ENCODE results near the gene SPEG. TPM values are rescaled to one million over a fixed set of nuclear protein-coding genes. Genes with fewer than 3 reads are reported as not detected.

SPEG gene
- total RNA-seq, 1 experiment from 2014 or later = not detected

- Histone ChIP-seq H2AFZ (ENCODE audit: low read length) (no peak overlapping the region), H3K27me3 (ENCODE audit: low read length) (no peaks in the 10 kb centered on the region), H3K9me3 (ENCODE audit: low read length) (no peaks in the 10 kb centered on the region), H3K4me3 (ENCODE audit: low read length) (no peak overlapping the region), H4K20me1 (ENCODE audit: insufficient read depth, low read depth, low read length) (no peaks in the 10 kb centered on the region), H3K4me1 (ENCODE audit: low read length) (no peaks in the 10 kb centered on the region; the same call in 1 of the 2 replicates), H3K4me2 (ENCODE audit: low read depth, low read length, poor library complexity, severe bottlenecking) (no peak overlapping the region), H3K79me2 (ENCODE audit: low read length) (no peaks in the 10 kb centered on the region), H3K9me2 (replicated peaks; ENCODE audit: insufficient read depth, low read length) (no peaks in the 10 kb centered on the region), H3K27ac (ENCODE audit: low read length) (no peak overlapping the region), H3K36me3 (ENCODE audit: insufficient read depth, low read length) (no peaks in the 10 kb centered on the region), H3K9ac (ENCODE audit: low read length) (no peak overlapping the region)
- peak; percentile 54 for DNase-seq
Measured at GRCh38 chr2:219521066-219521880, 86.6 kb downstream of the SPEG start.

GRCh38 chr2:219522111-219523030 lies 87.7 kb downstream of the SPEG start:
- Histone ChIP-seq H3K9me2 (replicated peaks; ENCODE audit: insufficient read depth, low read length) (no peaks in the 10 kb centered on the region), H3K27me3 (ENCODE audit: low read length) (no peaks in the 10 kb centered on the region), H3K4me1 (ENCODE audit: low read length) (no peaks in the 10 kb centered on the region; the same call in 1 of the 2 replicates), H3K79me2 (ENCODE audit: low read length) (no peaks in the 10 kb centered on the region), H4K20me1 (ENCODE audit: insufficient read depth, low read depth, low read length) (no peaks in the 10 kb centered on the region), H3K9me3 (ENCODE audit: low read length) (no peaks in the 10 kb centered on the region), H3K36me3 (ENCODE audit: insufficient read depth, low read length) (no peaks in the 10 kb centered on the region), H3K4me3 (ENCODE audit: low read length) (no peak overlapping the region), H3K9ac (ENCODE audit: low read length) (no peak overlapping the region), H3K27ac (ENCODE audit: low read length) (no peak overlapping the region), H2AFZ (ENCODE audit: low read length) (no peak overlapping the region), H3K4me2 (ENCODE audit: low read depth, low read length, poor library complexity, severe bottlenecking) (no peak overlapping the region)
- no peak for DNase-seq

- no peaks in the 10 kb centered on the region for H3K79me2 ChIP-seq (ENCODE audit: low read length)
- H3K27me3 ChIP-seq (ENCODE audit: low read length) = no peaks in the 10 kb centered on the region
- no peak overlapping the region for H3K4me2 ChIP-seq (ENCODE audit: low read depth, low read length, poor library complexity, severe bottlenecking)
- no peak overlapping the region for H3K4me3 ChIP-seq (ENCODE audit: low read length)
- peak; percentile 53 for DNase-seq
- H3K4me1 ChIP-seq (ENCODE audit: low read length) = no peaks in the 10 kb centered on the region; the same call in 1 of the 2 replicates
- no peaks in the 10 kb centered on the region for H3K36me3 ChIP-seq (ENCODE audit: insufficient read depth, low read length)
- H3K27ac ChIP-seq (ENCODE audit: low read length) = no peak overlapping the region
- no peak overlapping the region for H3K9ac ChIP-seq (ENCODE audit: low read length)
- H2AFZ ChIP-seq (ENCODE audit: low read length) = no peak overlapping the region
- H3K9me2 ChIP-seq (replicated peaks; ENCODE audit: insufficient read depth, low read length) = no peaks in the 10 kb centered on the region
- no peaks in the 10 kb centered on the region for H4K20me1 ChIP-seq (ENCODE audit: insufficient read depth, low read depth, low read length)
- H3K9me3 ChIP-seq (ENCODE audit: low read length) = no peaks in the 10 kb centered on the region
Measured at GRCh38 chr2:219523031-219523671, 88.5 kb downstream of the SPEG start.

GRCh38 chr2:219524817-219525216 lies 90.2 kb downstream of the SPEG start:
- DNase-seq = no peak
- Histone ChIP-seq H3K4me3 (ENCODE audit: low read length) (no peak overlapping the region), H3K9me3 (ENCODE audit: low read length) (no peaks in the 10 kb centered on the region), H3K36me3 (ENCODE audit: insufficient read depth, low read length) (no peaks in the 10 kb centered on the region), H3K4me2 (ENCODE audit: low read depth, low read length, poor library complexity, severe bottlenecking) (no peak overlapping the region), H3K79me2 (ENCODE audit: low read length) (no peaks in the 10 kb centered on the region), H3K4me1 (ENCODE audit: low read length) (peaks cover under 1% of the 10 kb centered on the region), H3K9me2 (replicated peaks; ENCODE audit: insufficient read depth, low read length) (no peaks in the 10 kb centered on the region), H3K27ac (ENCODE audit: low read length) (no peak overlapping the region), H3K9ac (ENCODE audit: low read length) (no peak overlapping the region), H2AFZ (ENCODE audit: low read length) (no peak overlapping the region), H4K20me1 (ENCODE audit: insufficient read depth, low read depth, low read length) (0 out of 2 replicates have a peak, but pooled peaks cover 5% of the 10 kb centered on the region), H3K27me3 (ENCODE audit: low read length) (0 out of 2 replicates have a peak, but pooled peaks cover under 1% of the 10 kb centered on the region)

- Histone ChIP-seq H3K9me2 (replicated peaks; ENCODE audit: insufficient read depth, low read length) (no peaks in the 10 kb centered on the region), H3K27ac (ENCODE audit: low read length) (no peak overlapping the region), H3K9ac (ENCODE audit: low read length) (no peak overlapping the region), H3K4me3 (ENCODE audit: low read length) (no peak overlapping the region), H3K9me3 (ENCODE audit: low read length) (no peaks in the 10 kb centered on the region), H3K79me2 (ENCODE audit: low read length) (no peaks in the 10 kb centered on the region), H4K20me1 (ENCODE audit: insufficient read depth, low read depth, low read length) (0 out of 2 replicates have a peak, but pooled peaks cover 7% of the 10 kb centered on the region), H2AFZ (ENCODE audit: low read length) (no peak overlapping the region), H3K4me1 (ENCODE audit: low read length) (peaks cover 3% of the 10 kb centered on the region), H3K27me3 (ENCODE audit: low read length) (0 out of 2 replicates have a peak, but pooled peaks cover 2% of the 10 kb centered on the region), H3K4me2 (ENCODE audit: low read depth, low read length, poor library complexity, severe bottlenecking) (no peak overlapping the region), H3K36me3 (ENCODE audit: insufficient read depth, low read length) (no peaks in the 10 kb centered on the region)
- no peak for DNase-seq
Measured at GRCh38 chr2:219525533-219526232, 91.0 kb downstream of the SPEG start.

GRCh38 chr2:219526320-219527075 lies 91.9 kb downstream of the SPEG start:
- Histone ChIP-seq H3K27me3 (ENCODE audit: low read length) (0 out of 2 replicates have a peak, but pooled peaks cover 2% of the 10 kb centered on the region), H3K9ac (ENCODE audit: low read length) (no peak overlapping the region), H2AFZ (ENCODE audit: low read length) (no peak overlapping the region)

GRCh38 chr2:219527076-219527394 lies 92.4 kb downstream of the SPEG start:
- H3K4me2 ChIP-seq (ENCODE audit: low read depth, low read length, poor library complexity, severe bottlenecking) = no peak overlapping the region
- H2AFZ ChIP-seq (ENCODE audit: low read length) = no peak overlapping the region
- no peak overlapping the region for H3K4me3 ChIP-seq (ENCODE audit: low read length)
- H3K36me3 ChIP-seq (ENCODE audit: insufficient read depth, low read length) = no peaks in the 10 kb centered on the region
- DNase-seq = no peak
- peaks cover 3% of the 10 kb centered on the region for H3K4me1 ChIP-seq (ENCODE audit: low read length)
- 0 out of 2 replicates have a peak, but pooled peaks cover 2% of the 10 kb centered on the region for H3K27me3 ChIP-seq (ENCODE audit: low read length)
- H3K79me2 ChIP-seq (ENCODE audit: low read length) = no peaks in the 10 kb centered on the region
- no peaks in the 10 kb centered on the region for H3K9me3 ChIP-seq (ENCODE audit: low read length)
- no peaks in the 10 kb centered on the region for H3K9me2 ChIP-seq (replicated peaks; ENCODE audit: insufficient read depth, low read length)
- H3K9ac ChIP-seq (ENCODE audit: low read length) = no peak overlapping the region
- no peak overlapping the region for H3K27ac ChIP-seq (ENCODE audit: low read length)
- 0 out of 2 replicates have a peak, but pooled peaks cover 7% of the 10 kb centered on the region for H4K20me1 ChIP-seq (ENCODE audit: insufficient read depth, low read depth, low read length)

More at GRCh38 chr2:219526320-219527075, 91.9 kb downstream of the SPEG start:
- Histone ChIP-seq H3K4me1 (ENCODE audit: low read length) (peaks cover 3% of the 10 kb centered on the region), H3K9me2 (replicated peaks; ENCODE audit: insufficient read depth, low read length) (no peaks in the 10 kb centered on the region), H3K79me2 (ENCODE audit: low read length) (no peaks in the 10 kb centered on the region), H3K27ac (ENCODE audit: low read length) (no peak overlapping the region), H3K36me3 (ENCODE audit: insufficient read depth, low read length) (no peaks in the 10 kb centered on the region), H4K20me1 (ENCODE audit: insufficient read depth, low read depth, low read length) (0 out of 2 replicates have a peak, but pooled peaks cover 7% of the 10 kb centered on the region), H3K9me3 (ENCODE audit: low read length) (no peaks in the 10 kb centered on the region), H3K4me3 (ENCODE audit: low read length) (no peak overlapping the region), H3K4me2 (ENCODE audit: low read depth, low read length, poor library complexity, severe bottlenecking) (no peak overlapping the region)
- no peak for DNase-seq

All from Karpas-422 (cell line).